ENCODE results near the gene EXOSC1.
A peak's percentile ranks its signal among the peaks of the same experiment; 100 is the strongest.
"Not testable (repeated sequence)": the region's sequence is repeated elsewhere in the genome, so short reads cannot be mapped to it uniquely, and the experiment has no call there.

EXOSC1 gene

GRCh38 chr10:97412891-97413304 is 32.9 kb downstream of the EXOSC1 start:
- peak; percentile 40 for FAIRE-seq
- DNase-seq (ENCODE audit: insufficient read length, low spot score): no peak

- DNase-seq (ENCODE audit: insufficient read length, low spot score) (no peak), FAIRE-seq (no peak)
These were observed 34.4 kb downstream of the EXOSC1 start for GRCh38 chr10:97411406-97411805.

GRCh38 chr10:97408496-97408992 is 37.3 kb downstream of the EXOSC1 start:
- no peak for DNase-seq (ENCODE audit: insufficient read length, low spot score)

GRCh38 chr10:97407952-97408248 is 37.9 kb downstream of the EXOSC1 start:
- DNase-seq (ENCODE audit: insufficient read length, low spot score): no peak
- no peak for FAIRE-seq

More at GRCh38 chr10:97408496-97408992, 37.3 kb downstream of the EXOSC1 start:
- FAIRE-seq: no peak

- DNase-seq (ENCODE audit: insufficient read length, low spot score) (peak; percentile 85), FAIRE-seq (no peak)
These were observed 38.4 kb downstream of the EXOSC1 start for GRCh38 chr10:97407211-97407951.

- DNase-seq (ENCODE audit: insufficient read length, low spot score); FAIRE-seq: not testable (repeated sequence)
These were observed 39.3 kb downstream of the EXOSC1 start for GRCh38 chr10:97406483-97406882.

- DNase-seq (ENCODE audit: insufficient read length, low spot score) (no peak), FAIRE-seq (no peak)
These were observed 39.7 kb downstream of the EXOSC1 start for GRCh38 chr10:97406064-97406463.

GRCh38 chr10:97404044-97404443 is 41.8 kb downstream of the EXOSC1 start:
- no peak for DNase-seq (ENCODE audit: insufficient read length, low spot score)
- no peak for FAIRE-seq

- no peak for FAIRE-seq
- DNase-seq (ENCODE audit: insufficient read length, low spot score): no peak
These were observed 44.3 kb downstream of the EXOSC1 start for GRCh38 chr10:97401455-97401919.

- peak; percentile 99 for DNase-seq (ENCODE audit: insufficient read length, low spot score)
- peak; percentile 80 for FAIRE-seq
These were observed 44.9 kb downstream of the EXOSC1 start, which contains the start of gene RRP12 for GRCh38 chr10:97400665-97401454. TSS of gene RRP12 (minus strand) at chr10:97401340. CDS start at chr10:97401231, 109 bp downstream.

GRCh38 chr10:97399843-97400545 is 45.8 kb downstream of the EXOSC1 start:
- FAIRE-seq (no peak), DNase-seq (ENCODE audit: insufficient read length, low spot score) (peak; percentile 68)

- DNase-seq (ENCODE audit: insufficient read length, low spot score) (no peak), FAIRE-seq (no peak)
These were observed 49.8 kb downstream of the EXOSC1 start for GRCh38 chr10:97396056-97396455.

GRCh38 chr10:97393034-97393573 is 52.7 kb downstream of the EXOSC1 start:
- DNase-seq (ENCODE audit: insufficient read length, low spot score) (no peak), FAIRE-seq (no peak)

- FAIRE-seq: no peak
These were observed 55.7 kb downstream of the EXOSC1 start for GRCh38 chr10:97390091-97390490.

GRCh38 chr10:97388152-97388551 is 57.7 kb downstream of the EXOSC1 start:
- DNase-seq (ENCODE audit: insufficient read length, low spot score) (no peak), FAIRE-seq (no peak)

More at GRCh38 chr10:97390091-97390490, 55.7 kb downstream of the EXOSC1 start:
- DNase-seq (ENCODE audit: insufficient read length, low spot score): no peak
